Measurements from ENCODE around the gene FBXL17.

DNA sequence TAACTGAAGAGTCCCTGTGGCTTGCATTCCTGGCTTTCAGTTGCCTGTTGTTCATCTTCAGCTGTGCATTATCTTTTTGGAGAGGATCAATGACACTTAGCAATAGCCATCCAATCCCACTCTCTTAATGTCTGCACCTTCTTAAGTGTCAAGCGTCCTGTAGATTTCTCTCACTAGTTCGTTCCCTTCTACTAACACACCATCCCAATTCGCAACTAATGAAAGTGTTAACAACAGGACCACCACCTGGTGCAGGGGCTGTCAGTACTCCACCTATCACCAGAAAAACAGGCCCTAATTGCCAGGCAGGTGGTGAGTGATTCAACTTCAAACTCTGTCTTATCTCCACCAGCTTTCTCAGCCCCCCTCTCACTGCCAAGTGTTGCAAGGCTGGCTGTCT is 541.7 kb downstream of the FBXL17 start:
- TF ChIP-seq, protein P1, sequence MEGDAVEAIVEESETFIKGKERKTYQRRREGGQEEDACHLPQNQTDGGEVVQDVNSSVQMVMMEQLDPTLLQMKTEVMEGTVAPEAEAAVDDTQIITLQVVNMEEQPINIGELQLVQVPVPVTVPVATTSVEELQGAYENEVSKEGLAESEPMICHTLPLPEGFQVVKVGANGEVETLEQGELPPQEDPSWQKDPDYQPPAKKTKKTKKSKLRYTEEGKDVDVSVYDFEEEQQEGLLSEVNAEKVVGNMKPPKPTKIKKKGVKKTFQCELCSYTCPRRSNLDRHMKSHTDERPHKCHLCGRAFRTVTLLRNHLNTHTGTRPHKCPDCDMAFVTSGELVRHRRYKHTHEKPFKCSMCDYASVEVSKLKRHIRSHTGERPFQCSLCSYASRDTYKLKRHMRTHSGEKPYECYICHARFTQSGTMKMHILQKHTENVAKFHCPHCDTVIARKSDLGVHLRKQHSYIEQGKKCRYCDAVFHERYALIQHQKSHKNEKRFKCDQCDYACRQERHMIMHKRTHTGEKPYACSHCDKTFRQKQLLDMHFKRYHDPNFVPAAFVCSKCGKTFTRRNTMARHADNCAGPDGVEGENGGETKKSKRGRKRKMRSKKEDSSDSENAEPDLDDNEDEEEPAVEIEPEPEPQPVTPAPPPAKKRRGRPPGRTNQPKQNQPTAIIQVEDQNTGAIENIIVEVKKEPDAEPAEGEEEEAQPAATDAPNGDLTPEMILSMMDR (IDR thresholded peaks at IDR 0.05) = no peak
- no peak for TF ChIP-seq POLR2AphosphoS5 (IDR thresholded peaks at IDR 0.05)
- no peak for TF ChIP-seq EP300 (IDR thresholded peaks at IDR 0.05)
- TF ChIP-seq POLR2A (IDR thresholded peaks at IDR 0.05; ENCODE audit: low read depth) = no peak

All from esophagus muscularis mucosa (tissue), 4 donors.